GM19467 (cell line): Measurements from ENCODE around the gene TNNC1.

Experiments
- ATAC-seq: cut with Tn5 transposase; IDR thresholded peaks from one replicate; pipeline ENCODE4 v1.9.1; 2021; ENCODE audit warnings: mild to moderate bottlenecking, moderate library complexity; ENCODE audit not compliant: unreplicated experiment

The TNNC1 gene

DNA sequence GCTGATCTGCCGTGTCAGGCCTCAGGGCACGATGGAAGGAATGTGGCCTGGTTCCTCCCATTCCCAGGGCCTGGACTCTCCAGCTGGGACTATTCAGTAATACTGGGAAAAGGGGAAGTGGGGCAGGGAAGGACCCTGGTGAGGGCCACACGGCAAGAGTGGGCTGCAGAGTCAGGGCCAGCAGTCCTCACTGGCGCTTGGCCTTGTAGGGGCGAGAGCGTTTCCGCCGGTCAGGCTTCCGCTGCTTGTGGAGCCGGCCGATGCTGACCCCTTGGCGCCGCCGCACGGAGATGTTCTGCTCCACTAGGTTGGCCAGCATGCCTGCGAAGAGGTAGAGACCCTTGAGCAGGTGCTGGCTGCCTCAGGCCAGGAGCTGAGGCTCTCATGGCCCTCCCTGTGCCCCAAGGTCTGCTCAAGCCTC is 51.7 kb downstream of the TNNC1 start:
- no peak for ATAC-seq

DNA sequence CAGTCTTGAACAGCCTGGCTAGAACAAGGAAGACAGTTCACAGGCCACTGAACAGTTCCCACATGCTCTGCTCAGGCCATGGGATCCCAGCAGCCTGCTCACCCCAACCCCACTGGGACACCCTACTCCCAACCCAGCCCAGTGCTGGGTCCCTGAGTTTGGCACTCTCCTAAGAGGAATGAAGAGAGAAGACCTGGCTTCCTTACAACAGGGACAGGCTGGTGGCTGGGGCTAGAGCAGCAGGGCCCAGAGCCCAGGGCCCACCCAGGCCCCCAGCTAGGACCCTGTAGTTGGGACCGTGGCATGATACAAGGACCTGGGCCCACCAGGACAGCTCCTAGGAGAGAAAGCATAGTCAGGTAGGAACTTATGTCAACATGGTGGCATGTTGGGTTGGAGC is 52.3 kb downstream of the TNNC1 start:
- no peak for ATAC-seq
